ENCODE data around the gene NDUFS1. TPM values are rescaled to one million over a fixed set of nuclear protein-coding genes. Genes with fewer than 3 reads are reported as not detected.

NDUFS1 gene
- total RNA-seq, 1 experiment from 2014 or later, result 102 TPM

- Histone ChIP-seq H2AFZ (ENCODE audit: low read length) (no peak overlapping the region), H4K5ac (ENCODE audit: insufficient read length, low read depth, low read length) (no peak overlapping the region), H3K79me1 (ENCODE audit: insufficient read depth, low read depth, low read length, poor library complexity, severe bottlenecking) (peaks cover 6% of the 10 kb centered on the region), H2BK5ac (ENCODE audit: insufficient read length, low read length) (no peak overlapping the region), H3K23ac (ENCODE audit: insufficient read length, low read depth, low read length) (no peak overlapping the region), H4K8ac (replicated peaks; ENCODE audit: insufficient read length, low read depth, low read length) (no peak overlapping the region), H4K20me1 (ENCODE audit: control insufficient read depth, insufficient read depth, insufficient read length) (no peaks in the 10 kb centered on the region), H3K18ac (ENCODE audit: insufficient read length, low read depth, low read length) (no peak overlapping the region), H3K4me2 (ENCODE audit: insufficient read depth, insufficient read length, low read length) (no peak overlapping the region), H3K4ac (ENCODE audit: low read depth, low read length) (no peak overlapping the region), H3K9me3 (ENCODE audit: control insufficient read depth, low read depth, low read length) (no peaks in the 10 kb centered on the region), H2BK20ac (ENCODE audit: low read depth, low read length, poor library complexity, severe bottlenecking) (no peak overlapping the region), H3K27me3 (ENCODE audit: insufficient read depth, low read length) (no peaks in the 10 kb centered on the region), H3K9ac (ENCODE audit: extremely low read depth, insufficient read length, low read length) (no peak overlapping the region), H3K27ac (ENCODE audit: insufficient read length, low read depth, low read length) (no peak overlapping the region), H4K91ac (ENCODE audit: insufficient read length, low read depth, low read length) (no peak overlapping the region), H3K4me1 (ENCODE audit: insufficient read depth, low read length) (no peaks in the 10 kb centered on the region; the same call in 1 of the 2 replicates), H2AK5ac (ENCODE audit: insufficient read length, low read length) (no peak overlapping the region), H2BK15ac (ENCODE audit: low read depth, low read length) (no peak overlapping the region), H2BK12ac (ENCODE audit: insufficient read length, low read depth, low read length) (no peak overlapping the region), H3K23me2 (ENCODE audit: insufficient read length, low read depth, low read length, poor library complexity, severe bottlenecking) (no peaks in the 10 kb centered on the region), H3K56ac (ENCODE audit: insufficient read length, low read depth, low read length) (no peak overlapping the region), H2BK120ac (ENCODE audit: low read depth, low read length, poor library complexity, severe bottlenecking) (no peak overlapping the region), H3K14ac (ENCODE audit: insufficient read depth, low read length) (no peak overlapping the region), H3K79me2 (ENCODE audit: insufficient read depth, low read length) (peaks cover 25% of the 10 kb centered on the region; the same call in 1 of the 2 replicates), H3T11ph (ENCODE audit: low read length) (no peak overlapping the region)
- Mint-ChIP-seq H3K27ac (no peak overlapping the region), H3K4me3 (no peak overlapping the region), H3K4me1 (peaks cover 19 to 21% of the 10 kb centered on the region in 2 experiments), H3K9me3 (no peaks in the 10 kb centered on the region), H3K36me3 (ENCODE audit: insufficient read depth in 1 of 3, low read depth in 3 of 3) (peaks cover 7 to 17% (median 15%) of the 10 kb centered on the region in 3 experiments; a peak in 6 of 7 replicates), H3K27me3 (ENCODE audit: low read depth) (no peaks in the 10 kb centered on the region)
- DNase-seq, result no peak
- WGBS (ENCODE audit: extremely low coverage, insufficient read length, low lambda C conversion rate), result no CpG with 5 or more reads among the region's 1 CpG
- TF ChIP-seq CTCF (conservative IDR thresholded peaks at IDR 0.05), result no peak
These were observed 91.0 kb downstream of the NDUFS1 start for GRCh38 chr2:206068207-206068606.

Other genes with a start within 250 kb of the NDUFS1 start
- 45.7 and 46.0 TPM in 2 replicates for gene INO80D, start 73.3 kb downstream of the NDUFS1 start, total RNA-seq (2021)
- gene EEF1B2, start 451 bp upstream of the NDUFS1 start, total RNA-seq (2021), result 763 and 768 TPM in 2 replicates
- 29.1 and 31.8 TPM in 2 replicates for gene ZDBF2, start 115.2 kb upstream of the NDUFS1 start, total RNA-seq (2021)